Measurements from ENCODE around the gene GPBAR1.
"Not testable (repeated sequence)": the region's sequence is repeated elsewhere in the genome, so short reads cannot be mapped to it uniquely, and the experiment has no call there.

Gene GPBAR1

DNA sequence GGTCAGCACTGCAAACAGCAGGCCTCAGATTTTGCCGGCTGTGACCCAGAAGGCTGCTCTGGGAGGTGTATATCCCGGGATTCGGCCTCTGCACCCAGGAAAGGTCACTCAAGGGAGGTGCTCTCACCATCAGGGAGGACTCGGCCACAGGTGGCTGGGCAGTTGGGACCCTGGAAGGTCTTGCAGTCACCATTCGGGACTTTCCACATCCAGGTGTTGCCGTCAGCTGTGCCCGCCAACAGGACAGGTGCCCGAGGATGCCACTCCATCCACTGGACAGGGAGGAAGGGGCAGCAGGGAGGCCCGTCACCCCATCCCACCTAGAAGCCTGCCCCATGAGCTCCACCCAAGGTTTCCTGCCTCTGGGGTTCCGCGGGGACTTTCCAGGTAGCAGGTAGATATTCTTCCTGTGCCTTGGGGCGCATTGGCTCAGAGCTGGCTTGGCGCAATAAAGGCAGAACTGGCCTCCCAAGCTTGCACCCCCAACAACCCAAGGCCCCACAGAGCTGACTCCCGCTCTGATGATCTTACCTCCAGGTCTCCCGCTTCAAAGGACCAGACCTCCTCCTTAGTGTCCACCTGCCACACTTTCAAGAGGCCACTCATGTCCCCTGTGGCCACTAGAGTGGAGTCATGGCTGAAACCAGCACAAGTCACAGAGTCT, 5.6 kb downstream of the GPBAR1 start:
- no peak for DNase-seq (ENCODE audit: insufficient read length, low spot score)
- FAIRE-seq: no peak

GRCh38 chr2:218267259-218267658, 6.4 kb downstream of the GPBAR1 start:
- no peak for FAIRE-seq
- no peak for DNase-seq (ENCODE audit: insufficient read length, low spot score)

DNA sequence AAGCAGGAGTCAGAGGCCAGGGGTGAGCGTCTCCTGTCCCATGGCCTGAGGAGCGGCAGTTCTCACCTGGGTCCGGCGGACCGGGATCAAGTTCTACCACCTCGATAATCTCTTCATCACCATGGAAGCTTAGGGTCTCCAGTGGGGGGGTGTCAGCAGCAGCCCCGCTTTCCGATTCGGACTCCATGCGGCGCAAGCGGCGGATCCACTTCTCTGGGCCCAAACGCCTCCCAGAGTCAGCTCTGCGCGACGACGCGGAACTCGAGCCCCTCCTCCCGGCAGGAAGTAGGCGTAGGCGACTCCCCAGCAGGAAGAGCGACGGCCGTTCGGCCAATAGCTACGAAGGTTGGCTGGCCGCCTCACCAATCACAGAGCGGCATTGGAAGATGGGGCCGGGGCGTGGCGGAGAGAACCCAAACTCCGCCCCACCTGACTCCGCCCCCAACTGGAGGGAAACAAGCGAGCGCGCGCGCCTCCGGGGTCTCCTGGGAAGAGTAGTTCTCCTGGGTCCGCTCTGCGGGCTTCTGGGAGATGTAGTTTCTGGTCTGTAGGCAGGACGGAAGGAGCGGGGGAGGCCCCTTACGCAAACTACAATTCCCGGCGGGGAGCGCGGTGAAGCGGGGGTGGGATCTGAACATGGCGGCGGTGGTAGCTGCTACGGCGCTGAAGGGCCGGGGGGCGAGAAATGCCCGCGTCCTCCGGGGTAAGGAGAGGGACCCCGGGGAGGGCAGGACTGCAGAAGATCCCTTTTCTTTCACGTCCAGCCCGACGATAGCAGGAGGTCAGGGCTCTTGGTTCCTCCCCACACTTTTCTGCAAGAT, 9.3 kb downstream of the GPBAR1 start, which contains the start of the genes AAMP and PNKD:
Gene AAMP (minus strand): TSS at position 238 of the 821 bp plus-strand sequence. CDS start 51 bp downstream, at position 187.
Gene PNKD (plus strand): TSS at position 620 of the 821 bp plus-strand sequence. CDS start 17 bp downstream, at position 637.
- DNase-seq (ENCODE audit: insufficient read length, low spot score): peak; percentile 99
- peak; percentile 94 for FAIRE-seq

DNA sequence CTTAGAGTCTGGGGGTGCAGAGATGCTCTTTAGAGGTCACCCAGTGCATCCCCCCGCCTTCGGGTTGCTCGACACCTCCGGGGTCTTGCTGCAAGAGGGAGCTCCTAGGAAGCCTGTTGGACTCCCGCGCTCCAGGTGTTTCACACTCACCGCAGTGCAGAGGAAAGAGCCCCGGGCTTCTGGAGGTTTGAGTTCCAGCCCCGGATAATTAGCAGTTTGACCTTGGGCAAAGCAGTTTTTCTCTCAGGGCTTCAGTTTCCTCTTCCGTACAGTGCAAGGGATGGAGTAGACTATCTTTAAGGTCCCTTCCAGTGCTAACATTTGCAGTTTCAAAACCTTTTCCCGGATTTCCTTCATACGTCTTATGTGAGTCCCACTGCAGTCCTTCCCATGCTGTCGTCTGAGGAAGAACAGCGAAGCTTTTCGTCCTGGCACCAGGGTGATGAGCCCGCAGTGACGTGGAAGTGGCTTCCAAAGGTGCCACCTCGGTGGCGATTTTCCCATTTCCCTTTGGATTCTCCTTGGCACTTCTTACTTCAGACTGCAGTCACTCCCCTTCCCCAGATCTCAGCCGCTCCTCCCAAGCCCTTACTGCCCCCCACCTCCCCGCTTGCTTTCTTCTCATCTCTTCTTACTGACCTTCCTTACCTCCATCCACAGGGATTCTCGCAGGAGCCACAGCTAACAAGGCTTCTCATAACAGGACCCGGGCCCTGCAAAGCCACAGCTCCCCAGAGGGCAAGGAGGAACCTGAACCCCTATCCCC, 10.1 kb downstream of the GPBAR1 start:
- DNase-seq (ENCODE audit: insufficient read length, low spot score) (no peak), FAIRE-seq (no peak)

- FAIRE-seq (no peak), DNase-seq (ENCODE audit: insufficient read length, low spot score) (no peak)
These were observed 10.6 kb downstream of the GPBAR1 start for GRCh38 chr2:218271487-218271797.

DNA sequence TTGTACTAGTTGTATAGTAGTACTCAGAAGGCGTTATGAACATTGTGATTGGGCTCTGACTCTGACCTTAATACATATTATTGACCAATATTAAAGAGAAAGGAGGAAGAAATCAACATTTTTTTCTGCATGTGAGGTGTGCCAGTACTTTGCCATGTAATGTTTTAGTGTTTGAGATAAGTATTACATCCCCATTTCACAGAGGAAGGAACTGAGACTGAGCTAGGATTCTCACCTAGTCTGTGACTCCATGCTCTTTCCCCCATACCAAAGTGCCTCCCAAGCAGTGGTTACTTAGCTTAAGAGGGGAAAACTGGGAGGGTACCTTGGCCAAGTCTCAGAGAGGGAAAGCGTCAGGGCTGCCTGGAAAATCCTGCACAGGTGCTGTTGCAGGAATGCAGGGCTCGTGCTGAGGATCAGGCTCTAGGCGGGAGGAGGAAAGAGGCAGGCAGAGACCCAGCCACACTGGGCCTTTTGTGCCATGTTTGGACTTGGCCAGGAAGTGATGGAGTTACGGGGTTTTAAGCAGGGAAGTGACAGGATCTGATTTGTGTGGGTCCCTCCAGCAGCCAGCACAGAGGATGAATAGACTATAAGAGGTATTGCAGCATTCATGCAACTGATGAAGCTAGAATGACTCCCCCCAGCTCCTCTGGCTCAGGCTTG, 11.2 kb downstream of the GPBAR1 start:
- DNase-seq (ENCODE audit: insufficient read length, low spot score) (no peak), FAIRE-seq (no peak)

- DNase-seq (ENCODE audit: insufficient read length, low spot score) (peak; percentile 71), FAIRE-seq (no peak)
These were observed 11.9 kb downstream of the GPBAR1 start for GRCh38 chr2:218272531-218273212.

DNA sequence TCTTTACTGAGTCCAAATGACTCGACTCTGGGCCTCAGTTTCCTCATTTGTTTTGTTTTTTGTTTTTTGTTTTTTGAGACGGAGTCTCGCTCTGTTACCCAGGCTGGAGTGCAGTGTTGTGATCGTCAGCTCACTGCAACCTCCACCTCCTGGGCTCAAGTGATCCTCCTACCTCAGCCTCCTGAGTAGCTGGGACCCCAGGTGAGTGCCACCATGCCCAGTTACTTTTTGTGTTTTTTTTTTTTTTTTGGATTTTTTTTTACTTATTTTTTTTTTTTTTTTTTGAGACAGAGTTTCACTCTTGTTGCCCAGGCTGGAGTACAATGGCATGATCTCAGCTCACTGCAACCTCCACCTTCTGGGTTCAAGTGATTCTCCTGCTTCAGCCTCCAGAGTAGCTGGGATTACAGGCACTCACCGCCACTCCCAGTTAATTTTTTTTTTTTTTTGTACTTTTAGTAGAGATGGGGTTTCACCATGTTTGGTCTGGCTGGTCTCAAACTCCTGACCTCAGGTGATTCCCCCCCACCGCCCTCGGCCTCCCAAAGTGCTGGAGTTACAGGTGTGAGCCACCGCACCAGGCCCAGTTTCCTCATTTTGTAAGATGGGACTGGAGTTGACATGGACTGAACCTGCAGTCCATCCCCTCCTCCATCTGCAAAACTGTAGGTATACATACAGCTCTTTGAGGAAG, 12.5 kb downstream of the GPBAR1 start:
- not testable (repeated sequence) for DNase-seq (ENCODE audit: insufficient read length, low spot score); FAIRE-seq

- FAIRE-seq (no peak), DNase-seq (ENCODE audit: insufficient read length, low spot score) (no peak)
These were observed 13.1 kb downstream of the GPBAR1 start for GRCh38 chr2:218273908-218274249.

- DNase-seq (ENCODE audit: insufficient read length, low spot score): no peak
- FAIRE-seq: no peak
These were observed 13.8 kb downstream of the GPBAR1 start for GRCh38 chr2:218274586-218274985.

GRCh38 chr2:218275371-218276072, 14.7 kb downstream of the GPBAR1 start:
- DNase-seq (ENCODE audit: insufficient read length, low spot score) (no peak), FAIRE-seq (no peak)

- no peak for DNase-seq (ENCODE audit: insufficient read length, low spot score)
- FAIRE-seq: no peak
These were observed 16.4 kb downstream of the GPBAR1 start for GRCh38 chr2:218276986-218277755.

DNA sequence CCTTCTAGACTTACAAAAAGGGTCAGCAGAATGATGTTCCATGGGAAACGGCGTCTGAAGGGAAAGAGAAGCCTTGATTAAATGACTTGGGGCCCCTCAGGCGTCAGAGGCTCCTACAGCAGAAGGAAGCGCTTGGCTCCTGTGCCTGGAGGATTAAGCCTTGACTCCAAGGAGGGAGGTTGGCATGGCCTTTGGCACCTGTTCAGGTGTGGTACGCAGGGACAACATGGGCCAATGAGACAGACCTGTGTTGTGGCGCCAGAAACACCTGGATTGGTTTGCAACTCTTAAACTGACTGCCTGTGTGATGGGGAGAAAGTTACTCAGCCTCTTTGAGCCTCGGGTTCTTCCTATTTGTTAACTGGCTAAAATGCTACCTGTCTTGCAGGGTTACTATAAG, 17.1 kb downstream of the GPBAR1 start:
- FAIRE-seq (no peak), DNase-seq (ENCODE audit: insufficient read length, low spot score) (no peak)

DNA sequence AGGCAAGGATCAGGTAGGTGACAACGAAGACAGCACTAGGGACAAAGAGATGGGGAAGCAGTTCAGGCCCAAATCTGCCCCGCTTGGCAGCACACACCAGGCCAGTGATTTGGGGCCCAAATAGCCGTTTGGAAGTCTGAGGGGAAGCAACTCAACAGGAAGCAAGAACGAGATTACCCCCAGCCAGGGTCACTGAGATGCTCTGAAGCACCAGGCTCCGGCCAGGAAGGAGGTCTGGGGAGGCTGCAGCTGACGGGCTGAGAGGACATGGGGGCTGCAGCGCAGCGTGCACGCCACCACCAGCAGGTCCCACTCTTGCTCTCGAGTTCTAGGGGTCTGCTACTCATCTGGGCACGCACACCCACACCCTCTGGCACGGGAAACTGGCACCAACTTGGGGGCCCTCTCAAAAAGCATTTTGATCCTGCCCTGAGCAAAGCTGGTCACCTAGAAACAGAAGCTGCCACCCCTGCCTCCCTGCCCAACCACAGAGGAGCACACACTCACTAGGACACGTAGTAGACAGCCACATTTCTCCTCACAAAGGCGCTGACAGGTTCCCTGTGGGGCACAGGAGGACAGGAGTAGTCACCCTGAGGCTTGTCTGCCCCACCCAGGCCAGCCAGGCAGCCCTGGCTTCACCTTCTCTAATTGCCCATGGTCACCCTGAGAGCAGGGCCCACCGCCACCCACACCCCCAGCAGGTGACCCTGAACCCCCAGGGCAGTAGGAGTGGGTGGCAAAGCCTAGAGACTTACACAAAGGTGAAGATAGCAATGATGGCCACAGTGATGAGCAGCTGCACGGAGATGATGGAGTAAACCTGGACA, 17.9 kb downstream of the GPBAR1 start:
- FAIRE-seq: no peak
- DNase-seq (ENCODE audit: insufficient read length, low spot score): no peak

DNA sequence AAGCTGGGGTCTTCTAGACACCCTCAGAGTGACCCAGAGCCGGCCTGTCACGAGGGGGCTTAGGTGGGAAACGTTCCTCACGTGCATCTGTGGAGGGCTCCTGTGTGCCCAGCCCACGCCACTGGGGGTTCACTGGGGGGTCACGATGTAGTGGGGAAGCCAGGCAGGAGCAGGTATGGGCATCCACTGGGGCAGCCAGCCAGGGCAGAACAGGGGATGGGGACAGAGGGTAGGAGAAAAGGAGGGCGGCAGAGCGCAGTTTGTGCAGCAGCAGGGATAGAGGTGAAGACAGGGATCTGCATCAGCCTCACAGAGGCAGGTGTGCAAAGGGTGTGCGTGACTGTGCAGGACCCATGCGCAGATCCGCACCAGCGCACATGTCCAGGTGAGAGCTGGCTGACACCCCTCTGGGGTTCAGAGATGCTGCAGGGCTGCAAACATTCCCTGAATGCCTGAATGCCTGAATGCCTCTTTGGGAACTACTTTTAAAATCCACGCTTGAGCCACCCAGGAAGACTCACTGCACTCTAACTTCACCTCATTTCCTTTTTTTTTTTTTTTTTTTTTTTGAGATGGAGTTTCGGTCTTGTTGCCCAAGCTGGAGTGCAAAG, 19.6 kb downstream of the GPBAR1 start:
- FAIRE-seq: no peak
- DNase-seq (ENCODE audit: insufficient read length, low spot score): no peak

- DNase-seq (ENCODE audit: insufficient read length, low spot score) (no peak), FAIRE-seq (no peak)
These were observed 20.6 kb downstream of the GPBAR1 start for GRCh38 chr2:218281449-218281848.
